Hepatocyte (in vitro differentiated cells): ENCODE data around the gene SAMD7. TPM values are rescaled to one million over a fixed set of nuclear protein-coding genes. Genes with fewer than 3 reads are reported as not detected.

Source experiments
- DNase-seq: peaks from one replicate; pipeline ENCODE4 v3.0.0-alpha.2; 2016; ENCODE audit warnings: low spot score
- H2AFZ ChIP-seq: fragments of 200-600 bp; sonication (generic); 2 replicates; pipeline ENCODE4 v1.6.0; 2016; ENCODE audit warnings: antibody characterized with exemption, mild to moderate bottlenecking
- H3K27ac ChIP-seq: fragments of 200-600 bp; sonication (generic); 2 replicates; pipeline ENCODE4 v1.5.1; 2016; ENCODE audit warnings: mild to moderate bottlenecking
- H3K27me3 ChIP-seq: fragments of 200-600 bp; sonication (generic); 2 replicates; pipeline ENCODE4 v1.6.1; 2016
- H3K36me3 ChIP-seq: fragments of 200-600 bp; sonication (generic); replicated peaks from 2 replicates; pipeline ENCODE4 v1.5.1; 2016; ENCODE audit warnings: low read depth; ENCODE audit not compliant: insufficient read depth
- H3K4me1 ChIP-seq: fragments of 200-600 bp; sonication (generic); 2 replicates; pipeline ENCODE4 v1.5.1; 2016; ENCODE audit warnings: mild to moderate bottlenecking, moderate library complexity; ENCODE audit not compliant: insufficient read depth
- H3K4me2 ChIP-seq: fragments of 200-600 bp; sonication (generic); 2 replicates; pipeline ENCODE4 v1.6.0; 2016
- H3K4me3 ChIP-seq: fragments of 200-600 bp; sonication (generic); 2 replicates; pipeline ENCODE4 v1.5.1; 2016; ENCODE audit warnings: mild to moderate bottlenecking
- H3K79me2 ChIP-seq: fragments of 200-600 bp; sonication (generic); 2 replicates; pipeline ENCODE4 v1.6.0; 2017; ENCODE audit warnings: mild to moderate bottlenecking
- H3K9me2 ChIP-seq: fragments of 200-600 bp; sonication (generic); replicated peaks from 2 replicates; pipeline ENCODE4 v1.6.0; 2017; ENCODE audit warnings: mild to moderate bottlenecking; ENCODE audit not compliant: insufficient read depth
- H3K9me3 ChIP-seq: fragments of 200-600 bp; sonication (generic); 2 replicates; pipeline ENCODE4 v1.5.1; 2016; ENCODE audit warnings: low read depth, mild to moderate bottlenecking
- H4K20me1 ChIP-seq: fragments of 200-600 bp; sonication (generic); 2 replicates; pipeline ENCODE4 v1.6.0; 2016; ENCODE audit warnings: mild to moderate bottlenecking; ENCODE audit not compliant: insufficient read depth, poor library complexity, severe bottlenecking
- CTCF ChIP-seq: fragments of 200-600 bp; sonication (generic); IDR thresholded peaks from 2 replicates; pipeline ENCODE4 v1.5.1; 2016; ENCODE audit warnings: antibody characterized with exemption, mild to moderate bottlenecking; ENCODE audit not compliant: poor library complexity
- EZH2 ChIP-seq: fragments of 200-600 bp; sonication (generic); IDR thresholded peaks from 2 replicates; pipeline ENCODE4 v1.6.1; 2016; ENCODE audit warnings: antibody characterized with exemption, mild to moderate bottlenecking, borderline replicate concordance
- EZH2phosphoT487 ChIP-seq: fragments of 200-600 bp; sonication (generic); IDR thresholded peaks from one replicate; pipeline ENCODE4 v1.6.1; 2018; ENCODE audit warnings: antibody characterized with exemption, mild to moderate bottlenecking, low read depth, moderate library complexity; ENCODE audit not compliant: unreplicated experiment, severe bottlenecking
- WGBS: methylation state at CpG from one replicate; pipeline ENCODE4 v1.1.6; 2016; ENCODE audit warnings: low lambda C conversion rate; ENCODE audit errors: missing lambda C conversion rate; 5-methylcytosine and 5-hydroxymethylcytosine counted together
- polyA plus RNA-seq: library from polyadenylated mRNA; unstranded; fragments of >200 nt; fragmentation: Nextera tagmentation; extraction: Ambion mirVana; gene quantifications from 2 replicates; pipeline ENCODE4 v1.2.1, GENCODE V29; 2016
- total RNA-seq: library from RNA; depleted of rRNA; stranded (reverse); fragments of >200 nt; gene quantifications from 2 replicates; pipeline ENCODE4 v1.2.3, GENCODE V29; 2014

The SAMD7 gene
- total and polyA plus RNA-seq, 2 experiments from 2014 or later, result not detected

GRCh38 chr3:169966428-169966950 is 55.1 kb downstream of the SAMD7 start, which contains the start of gene SEC62:
TSS of gene SEC62 (plus strand) at chr3:169966807. CDS start at chr3:169966823, 16 bp downstream.
- Histone ChIP-seq H4K20me1 (peaks cover 40% of the 10 kb centered on the region), H3K36me3 (no peaks in the 10 kb centered on the region), H2AFZ (peak within 1 kb of the TSS; percentile 92), H3K27me3 (no peaks in the 10 kb centered on the region), H3K9me3 (no peaks in the 10 kb centered on the region), H3K4me3 (peak within 1 kb of the TSS; percentile 56), H3K4me2 (peak within 1 kb of the TSS; percentile 85), H3K9me2 (no peaks in the 10 kb centered on the region), H3K79me2 (peaks cover 45% of the 10 kb centered on the region), H3K4me1 (peaks cover 17% of the 10 kb centered on the region), H3K27ac (peak within 1 kb of the TSS; percentile 96)
- peak; percentile 97 for DNase-seq
- TF ChIP-seq CTCF (peak; percentile 38), EZH2phosphoT487 (no peak)
- under 1% methylated on average over 26 of the region's 37 CpGs for WGBS

GRCh38 chr3:169966951-169967915 is 55.9 kb downstream of the SAMD7 start:
- WGBS, result 8% methylated on average over 21 of the region's 44 CpGs
- H3K36me3 ChIP-seq, result no peaks in the 10 kb centered on the region

GRCh38 chr3:169968224-169968885 is 57.0 kb downstream of the SAMD7 start:
- H3K4me2 ChIP-seq, result peak overlapping the region; percentile 79
- peaks cover 59% of the 10 kb centered on the region for H4K20me1 ChIP-seq
- WGBS, result 52% methylated on average over 2 of the region's 2 CpGs
- no peaks in the 10 kb centered on the region for H3K27me3 ChIP-seq
- no peak overlapping the region for H3K27ac ChIP-seq
- no peak for DNase-seq
- no peak overlapping the region for H2AFZ ChIP-seq
- no peaks in the 10 kb centered on the region for H3K9me2 ChIP-seq
- TF ChIP-seq EZH2, result no peak
- no peak for TF ChIP-seq EZH2phosphoT487
- no peak for TF ChIP-seq CTCF
- H3K36me3 ChIP-seq, result no peaks in the 10 kb centered on the region
- H3K4me3 ChIP-seq, result peak overlapping the region; percentile 56
- peaks cover 17% of the 10 kb centered on the region for H3K4me1 ChIP-seq
- H3K9me3 ChIP-seq, result no peaks in the 10 kb centered on the region
- H3K79me2 ChIP-seq, result peaks cover 64% of the 10 kb centered on the region

More at GRCh38 chr3:169966951-169967915, 55.9 kb downstream of the SAMD7 start:
- Histone ChIP-seq H3K27me3 (no peaks in the 10 kb centered on the region), H3K4me2 (peak overlapping the region; percentile 79), H3K9me2 (no peaks in the 10 kb centered on the region), H3K9me3 (no peaks in the 10 kb centered on the region), H2AFZ (peak overlapping the region; percentile 34), H3K79me2 (peaks cover 53% of the 10 kb centered on the region), H3K27ac (peak overlapping the region; percentile 96), H3K4me3 (peak overlapping the region; percentile 56), H4K20me1 (peaks cover 47% of the 10 kb centered on the region), H3K4me1 (peaks cover 17% of the 10 kb centered on the region)
- peak; percentile 65 for DNase-seq
- no peak for TF ChIP-seq EZH2
- no peak for TF ChIP-seq CTCF
- no peak for TF ChIP-seq EZH2phosphoT487
